BLaER1 (cell line): ENCODE data around the gene ADAP1.
"Not testable (repeated sequence)": the region's sequence is repeated elsewhere in the genome, so short reads cannot be mapped to it uniquely, and the experiment has no call there.

Experiments
- H3K27ac ChIP-seq: shearing (Covaris generic); formaldehyde crosslinking; 2 replicates; pipeline ENCODE4 v1.8.1; 2022
- H3K27me3 ChIP-seq: shearing (Covaris generic); formaldehyde crosslinking; 2 replicates; pipeline ENCODE4 v1.8.1; 2022
- H3K36me3 ChIP-seq: shearing (Covaris generic); formaldehyde crosslinking; 2 replicates; pipeline ENCODE4 v1.8.1; 2022
- H3K4me1 ChIP-seq: shearing (Covaris generic); formaldehyde crosslinking; 2 replicates; pipeline ENCODE4 v1.8.1; 2022
- H3K4me2 ChIP-seq: shearing (Covaris generic); formaldehyde crosslinking; 2 replicates; pipeline ENCODE4 v1.8.1; 2022
- H3K4me3 ChIP-seq: shearing (Covaris generic); formaldehyde crosslinking; 2 replicates; pipeline ENCODE4 v1.8.1; 2022
- H3K9ac ChIP-seq: shearing (Covaris generic); formaldehyde crosslinking; 2 replicates; pipeline ENCODE4 v1.8.1; 2022
- H3K9me3 ChIP-seq: shearing (Covaris generic); formaldehyde crosslinking; 2 replicates; pipeline ENCODE4 v1.8.1; 2022
- H4K20me1 ChIP-seq: shearing (Covaris generic); formaldehyde crosslinking; 2 replicates; pipeline ENCODE4 v1.8.1; 2022
- Cebpa-rat ChIP-seq: shearing (Covaris generic); IDR thresholded peaks from 2 replicates; pipeline ENCODE4 v1.8.1; 2022

Gene ADAP1

GRCh38 chr7:910441-910861, 44.0 kb downstream of the ADAP1 start:
- Histone ChIP-seq H3K36me3 (peaks cover 30% of the 10 kb centered on the region; the same call in 1 of the 2 replicates), H3K9me3 (no peaks in the 10 kb centered on the region), H3K4me2 (peak overlapping the region; percentile 94), H3K9ac (no peak overlapping the region), H3K27ac (0 out of 2 replicates have a peak overlapping the region, but pooled peaks have one; percentile 19), H4K20me1 (peaks cover 28% of the 10 kb centered on the region), H3K4me3 (0 out of 2 replicates have a peak overlapping the region, but pooled peaks have one; percentile 56), H3K4me1 (peaks cover 70% of the 10 kb centered on the region), H3K27me3 (peaks cover 41% of the 10 kb centered on the region)
- TF ChIP-seq Cebpa-rat: no peak

GRCh38 chr7:909358-910329, 44.8 kb downstream of the ADAP1 start:
- H3K27me3 ChIP-seq: peaks cover 49% of the 10 kb centered on the region
- no peaks in the 10 kb centered on the region for H3K9me3 ChIP-seq
- H4K20me1 ChIP-seq: peaks cover 31% of the 10 kb centered on the region
- H3K4me3 ChIP-seq: peak overlapping the region; percentile 56
- peaks cover 62% of the 10 kb centered on the region for H3K4me1 ChIP-seq
- TF ChIP-seq Cebpa-rat: no peak
- peaks cover 25% of the 10 kb centered on the region for H3K36me3 ChIP-seq
- peak overlapping the region; percentile 94 for H3K4me2 ChIP-seq
- H3K9ac ChIP-seq: no peak overlapping the region
- no peak overlapping the region for H3K27ac ChIP-seq

GRCh38 chr7:908591-909357, 45.7 kb downstream of the ADAP1 start:
- Histone ChIP-seq H4K20me1 (peaks cover 39% of the 10 kb centered on the region), H3K4me2 (peak overlapping the region; percentile 94), H3K4me1 (peaks cover 59% of the 10 kb centered on the region), H3K27me3 (peaks cover 51% of the 10 kb centered on the region), H3K36me3 (peaks cover 25% of the 10 kb centered on the region), H3K4me3 (peak overlapping the region; percentile 56)
- not testable (repeated sequence) for H3K27ac ChIP-seq, H3K9me3 ChIP-seq, H3K9ac ChIP-seq

GRCh38 chr7:908159-908581, 46.3 kb downstream of the ADAP1 start:
- Histone ChIP-seq H3K9ac (no peak overlapping the region), H3K4me3 (no peak overlapping the region), H3K4me1 (peaks cover 61% of the 10 kb centered on the region), H3K27me3 (peaks cover 51% of the 10 kb centered on the region), H3K36me3 (peaks cover 30% of the 10 kb centered on the region), H3K27ac (no peak overlapping the region), H4K20me1 (peaks cover 39% of the 10 kb centered on the region), H3K4me2 (peak overlapping the region; percentile 94), H3K9me3 (no peaks in the 10 kb centered on the region)
- no peak for TF ChIP-seq Cebpa-rat

- no peak overlapping the region for H3K9ac ChIP-seq
- no peak for TF ChIP-seq Cebpa-rat
- H3K4me3 ChIP-seq: no peak overlapping the region
- peaks cover 51% of the 10 kb centered on the region for H3K27me3 ChIP-seq
- H4K20me1 ChIP-seq: peaks cover 47% of the 10 kb centered on the region
- peaks cover 36% of the 10 kb centered on the region for H3K36me3 ChIP-seq
- no peak overlapping the region for H3K27ac ChIP-seq
- H3K4me1 ChIP-seq: peaks cover 57% of the 10 kb centered on the region
- peak overlapping the region; percentile 10 for H3K4me2 ChIP-seq
- no peaks in the 10 kb centered on the region for H3K9me3 ChIP-seq
These were observed 47.1 kb downstream of the ADAP1 start for GRCh38 chr7:907158-907980.

GRCh38 chr7:906776-907157, 47.7 kb downstream of the ADAP1 start:
- peaks cover 51% of the 10 kb centered on the region for H3K27me3 ChIP-seq

GRCh38 chr7:904847-905246, 49.6 kb downstream of the ADAP1 start:
- no peak overlapping the region for H3K4me2 ChIP-seq
- H3K9me3 ChIP-seq: no peaks in the 10 kb centered on the region
- H3K4me3 ChIP-seq: no peak overlapping the region
- no peak overlapping the region for H3K9ac ChIP-seq
- H3K4me1 ChIP-seq: peaks cover 49% of the 10 kb centered on the region
- no peak overlapping the region for H3K27ac ChIP-seq
- no peak for TF ChIP-seq Cebpa-rat
- peaks cover 49% of the 10 kb centered on the region for H3K36me3 ChIP-seq
- H3K27me3 ChIP-seq: peaks cover 38% of the 10 kb centered on the region
- H4K20me1 ChIP-seq: peaks cover 67% of the 10 kb centered on the region

More at GRCh38 chr7:906776-907157, 47.7 kb downstream of the ADAP1 start:
- Histone ChIP-seq H4K20me1 (peaks cover 52% of the 10 kb centered on the region), H3K4me3 (no peak overlapping the region), H3K4me1 (peaks cover 54% of the 10 kb centered on the region), H3K9me3 (no peaks in the 10 kb centered on the region), H3K9ac (no peak overlapping the region), H3K4me2 (peak overlapping the region; percentile 10; the same call in 1 of the 2 replicates), H3K27ac (no peak overlapping the region), H3K36me3 (peaks cover 36% of the 10 kb centered on the region)
- TF ChIP-seq Cebpa-rat: no peak

- peaks cover 68% of the 10 kb centered on the region for H4K20me1 ChIP-seq
- no peak overlapping the region for H3K4me3 ChIP-seq
- H3K36me3 ChIP-seq: peaks cover 56% of the 10 kb centered on the region
- H3K27ac ChIP-seq: no peak overlapping the region
- H3K9me3 ChIP-seq: no peaks in the 10 kb centered on the region
- no peak for TF ChIP-seq Cebpa-rat
- H3K27me3 ChIP-seq: peaks cover 31% of the 10 kb centered on the region
- peaks cover 42% of the 10 kb centered on the region for H3K4me1 ChIP-seq
- H3K4me2 ChIP-seq: no peak overlapping the region
- no peak overlapping the region for H3K9ac ChIP-seq
These were observed 50.3 kb downstream of the ADAP1 start for GRCh38 chr7:903921-904755.
